HG02973 (cell line): ENCODE data around the gene SIPA1L3.

Source experiments
- ATAC-seq: cut with Tn5 transposase; IDR thresholded peaks from one replicate; pipeline ENCODE4 v1.9.1; 2021; ENCODE audit warnings: moderate library complexity; ENCODE audit not compliant: unreplicated experiment

Gene SIPA1L3

GRCh38 chr19:38141108-38141507 lies 234.1 kb downstream of the SIPA1L3 start:
- ATAC-seq = no peak

- ATAC-seq = no peak
Measured at GRCh38 chr19:38142176-38143035, 235.4 kb downstream of the SIPA1L3 start.

GRCh38 chr19:38143847-38144246 lies 236.8 kb downstream of the SIPA1L3 start:
- no peak for ATAC-seq

- ATAC-seq = no peak
Measured at GRCh38 chr19:38144667-38145066, 237.7 kb downstream of the SIPA1L3 start.

GRCh38 chr19:38145623-38146022 lies 238.6 kb downstream of the SIPA1L3 start:
- no peak for ATAC-seq

GRCh38 chr19:38148337-38148736 lies 241.3 kb downstream of the SIPA1L3 start:
- no peak for ATAC-seq

GRCh38 chr19:38149661-38150061 lies 242.7 kb downstream of the SIPA1L3 start:
- ATAC-seq = no peak

GRCh38 chr19:38151242-38151641 lies 244.2 kb downstream of the SIPA1L3 start:
- no peak for ATAC-seq

GRCh38 chr19:38152461-38153379 lies 245.7 kb downstream of the SIPA1L3 start:
- no peak for ATAC-seq

- ATAC-seq = no peak
Measured at GRCh38 chr19:38155453-38155852, 248.4 kb downstream of the SIPA1L3 start.

GRCh38 chr19:38158730-38159129 lies 251.7 kb downstream of the SIPA1L3 start:
- ATAC-seq = no peak

- no peak for ATAC-seq
Measured at GRCh38 chr19:38162094-38162493, 255.1 kb downstream of the SIPA1L3 start.

- no peak for ATAC-seq
Measured at GRCh38 chr19:38162632-38163031, 255.6 kb downstream of the SIPA1L3 start.

GRCh38 chr19:38163419-38164290 lies 256.6 kb downstream of the SIPA1L3 start:
- ATAC-seq = no peak

GRCh38 chr19:38164526-38164925 lies 257.5 kb downstream of the SIPA1L3 start:
- ATAC-seq = no peak

GRCh38 chr19:38165335-38165734 lies 258.3 kb downstream of the SIPA1L3 start:
- ATAC-seq = no peak

- ATAC-seq = no peak
Measured at GRCh38 chr19:38168637-38169036, 261.6 kb downstream of the SIPA1L3 start.

GRCh38 chr19:38170334-38170733 lies 263.3 kb downstream of the SIPA1L3 start:
- no peak for ATAC-seq

- no peak for ATAC-seq
Measured at GRCh38 chr19:38172001-38172400, 265.0 kb downstream of the SIPA1L3 start.

- ATAC-seq = no peak
Measured at GRCh38 chr19:38173291-38174041, 266.5 kb downstream of the SIPA1L3 start.
